H1 (cell line): ENCODE measurements around the gene ENAH.

Experiments
- BRCA1 ChIP-seq: IDR thresholded peaks from 2 replicates; pipeline ENCODE4 v1.6.1; 2012; ENCODE audit warnings: low read depth, low read length, improper control_type of control experiment
- CHD1 ChIP-seq: IDR thresholded peaks from 2 replicates; pipeline ENCODE4 v1.6.1; 2012; ENCODE audit warnings: low read depth, low read length, improper control_type of control experiment
- EP300 ChIP-seq, 2 experiments: IDR thresholded peaks; 1 replicate in 1 of 2; 2 replicates in 1 of 2; pipeline ENCODE4 v1.6.1; 2011 to 2012; ENCODE audit warnings: low read depth in 2 of 2, low read length in 2 of 2, mild to moderate bottlenecking in 2 of 2, borderline replicate concordance in 1 of 2, inconsistent platforms in 1 of 2, moderate library complexity in 1 of 2
- EZH2 ChIP-seq: fragments of 200-600 bp; sonication (generic); IDR thresholded peaks from 2 replicates; pipeline ENCODE4 v1.7.1; 2012; ENCODE audit warnings: low read depth, mild to moderate bottlenecking, moderate library complexity, low read length, inconsistent platforms; ENCODE audit not compliant: severe bottlenecking
- HDAC2 ChIP-seq, 2 experiments: fragments of 300-600 bp in 1 of 2; sonication (generic) in 1 of 2; IDR thresholded peaks; 2 replicates each; pipeline ENCODE4 v1.6.1; 2011 to 2012; ENCODE audit warnings: low read depth in 2 of 2, low read length in 2 of 2, mild to moderate bottlenecking in 2 of 2, moderate library complexity in 2 of 2, borderline replicate concordance in 1 of 2, inconsistent platforms in 1 of 2
- POLR2A ChIP-seq, 2 experiments: IDR thresholded peaks; 1 replicate in 1 of 2; 2 replicates in 1 of 2; pipeline ENCODE4 v1.6.1; 2011; ENCODE audit warnings: low read depth in 2 of 2, low read length in 2 of 2, mild to moderate bottlenecking in 2 of 2; ENCODE audit errors: control extremely low read depth in 1 of 2
- POLR2AphosphoS5 ChIP-seq: IDR thresholded peaks from 2 replicates; pipeline ENCODE4 v1.6.1; 2011; ENCODE audit warnings: low read depth, low read length
- RAD21 ChIP-seq, 2 experiments: IDR thresholded peaks in 1 of 2; conservative IDR thresholded peaks in 1 of 2; 2 replicates each; pipeline ENCODE4 v1.6.1; 2011; ENCODE audit warnings: low read depth in 2 of 2, low read length in 2 of 2, improper control_type of control experiment in 1 of 2, inconsistent platforms in 1 of 2, mild to moderate bottlenecking in 1 of 2, moderate library complexity in 1 of 2
- TAF1 ChIP-seq: IDR thresholded peaks from 2 replicates; pipeline ENCODE4 v1.6.1; 2011; ENCODE audit warnings: mild to moderate bottlenecking, low read depth, low read length
- TCF12 ChIP-seq: IDR thresholded peaks from 2 replicates; pipeline ENCODE4 v1.6.1; 2011; ENCODE audit warnings: low read depth, mild to moderate bottlenecking, low read length
- TEAD4 ChIP-seq: IDR thresholded peaks from 2 replicates; pipeline ENCODE4 v1.6.1; 2012; ENCODE audit warnings: low read depth, low read length, inconsistent platforms, mixed read lengths
- TF ChIP-seq, protein P1 (sequence below), 3 experiments: IDR thresholded peaks; 1 replicate in 2 of 3; 2 replicates in 1 of 3; pipeline versions ENCODE4 v1.5.1 to v1.6.1; 2011; ENCODE audit warnings: low read length in 3 of 3, mild to moderate bottlenecking in 3 of 3, inconsistent platforms in 2 of 3, low read depth in 1 of 3, moderate library complexity in 1 of 3; ENCODE audit not compliant: insufficient read depth in 1 of 3; ENCODE audit errors: control extremely low read depth in 1 of 3
- TF ChIP-seq, protein P2 (sequence below): IDR thresholded peaks from 2 replicates; pipeline ENCODE4 v1.6.1; 2012; ENCODE audit warnings: inconsistent platforms

DNA sequence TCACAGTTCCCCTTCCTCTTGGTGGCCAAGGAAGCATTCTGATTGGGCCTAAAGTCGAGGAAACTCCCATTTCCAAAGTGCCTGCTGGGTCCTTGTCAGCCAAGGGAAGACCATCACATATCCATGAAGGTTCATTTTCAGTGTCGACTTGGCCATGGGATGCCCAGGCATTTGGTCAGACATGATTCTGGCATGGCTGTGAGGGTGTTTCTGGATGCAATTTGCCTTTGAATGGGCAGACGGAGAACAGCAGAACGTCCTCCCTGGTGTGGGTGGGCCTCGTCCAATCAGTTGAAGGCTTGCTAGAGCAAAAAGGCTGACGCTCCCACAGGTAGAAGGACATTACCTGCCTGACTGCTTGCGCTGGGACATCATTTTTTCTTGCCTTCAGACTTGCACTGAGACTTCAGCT lies 176.8 kb downstream of the ENAH start:
- TF ChIP-seq POLR2AphosphoS5 (no peak), TCF12 (no peak), EP300 (IDR thresholded peaks at IDR 0.05; ENCODE audit: borderline replicate concordance in 1 of 2, low read depth in 2 of 2, low read length in 2 of 2) (no peak), RAD21 (IDR thresholded peaks at IDR 0.05 in 1 of 2, conservative IDR thresholded peaks at IDR 0.05 in 1 of 2; ENCODE audit: low read depth in 2 of 2, low read length in 2 of 2) (no peak), POLR2A (IDR thresholded peaks at IDR 0.05; ENCODE audit: control extremely low read depth in 1 of 2, low read depth in 2 of 2, low read length in 2 of 2) (no peak), TEAD4 (no peak), BRCA1 (no peak), EZH2 (no peak), HDAC2 (IDR thresholded peaks at IDR 0.05; ENCODE audit: borderline replicate concordance in 1 of 2, low read depth in 2 of 2, low read length in 2 of 2) (no peak), CHD1 (no peak), TAF1 (no peak)
- TF ChIP-seq, protein P1, sequence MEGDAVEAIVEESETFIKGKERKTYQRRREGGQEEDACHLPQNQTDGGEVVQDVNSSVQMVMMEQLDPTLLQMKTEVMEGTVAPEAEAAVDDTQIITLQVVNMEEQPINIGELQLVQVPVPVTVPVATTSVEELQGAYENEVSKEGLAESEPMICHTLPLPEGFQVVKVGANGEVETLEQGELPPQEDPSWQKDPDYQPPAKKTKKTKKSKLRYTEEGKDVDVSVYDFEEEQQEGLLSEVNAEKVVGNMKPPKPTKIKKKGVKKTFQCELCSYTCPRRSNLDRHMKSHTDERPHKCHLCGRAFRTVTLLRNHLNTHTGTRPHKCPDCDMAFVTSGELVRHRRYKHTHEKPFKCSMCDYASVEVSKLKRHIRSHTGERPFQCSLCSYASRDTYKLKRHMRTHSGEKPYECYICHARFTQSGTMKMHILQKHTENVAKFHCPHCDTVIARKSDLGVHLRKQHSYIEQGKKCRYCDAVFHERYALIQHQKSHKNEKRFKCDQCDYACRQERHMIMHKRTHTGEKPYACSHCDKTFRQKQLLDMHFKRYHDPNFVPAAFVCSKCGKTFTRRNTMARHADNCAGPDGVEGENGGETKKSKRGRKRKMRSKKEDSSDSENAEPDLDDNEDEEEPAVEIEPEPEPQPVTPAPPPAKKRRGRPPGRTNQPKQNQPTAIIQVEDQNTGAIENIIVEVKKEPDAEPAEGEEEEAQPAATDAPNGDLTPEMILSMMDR (IDR thresholded peaks at IDR 0.05; ENCODE audit: control extremely low read depth in 1 of 3, insufficient read depth in 1 of 3, low read depth in 1 of 3, low read length in 3 of 3) = no peak
- TF ChIP-seq, protein P2, sequence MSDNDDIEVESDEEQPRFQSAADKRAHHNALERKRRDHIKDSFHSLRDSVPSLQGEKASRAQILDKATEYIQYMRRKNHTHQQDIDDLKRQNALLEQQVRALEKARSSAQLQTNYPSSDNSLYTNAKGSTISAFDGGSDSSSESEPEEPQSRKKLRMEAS = no peak
